Endothelial cell of umbilical vein (primary cell): ENCODE data around the gene CXorf66. TPM values are rescaled to one million over a fixed set of nuclear protein-coding genes. Genes with fewer than 3 reads are reported as not detected.

Experiments used
- BruUV-seq: library from RNA; stranded (reverse); fragments of 400-500 nt; replicated peaks from 2 replicates; lab custom pipeline; 2021; lab: Mats Ljungman, UMichigan
- CTCF ChIA-PET: fragments of 300-600, 350-600 bp; sonication (Branson Sonifier 250); formaldehyde crosslinking; loops from one replicate; lab custom pipeline; 2021; ENCODE audit warnings: antibody characterized with exemption, inconsistent platforms; lab: Charles Lee
- POLR2A ChIA-PET: fragments of 300-600, 350-600 bp; sonication (Branson Sonifier 250); formaldehyde crosslinking; loops from one replicate; lab custom pipeline; 2021; ENCODE audit warnings: antibody characterized with exemption, inconsistent platforms; lab: Charles Lee
- DNase-seq: peaks from one replicate; pipeline ENCODE4 v3.0.0-alpha.2; 2011; ENCODE audit warnings: low read depth, low spot score
- FAIRE-seq: peaks from 2 replicates; lab custom pipeline; 2011; peaks lifted over from hg19 to GRCh38; lab: Jason Lieb, UNC
- H2AFZ ChIP-seq: 2 replicates; pipeline ENCODE4 v1.6.0; 2012; ENCODE audit warnings: low read depth, low read length, control low read depth, inconsistent platforms
- H3K27ac ChIP-seq: 2 replicates; pipeline ENCODE4 v1.5.1; 2011; ENCODE audit warnings: low read depth, mild to moderate bottlenecking, control low read depth, low read length, moderate library complexity; ENCODE audit not compliant: insufficient read depth
- H3K27me3 ChIP-seq, 2 experiments: 2 replicates each; pipeline versions ENCODE4 v1.6.0 to v1.6.1; 2011; ENCODE audit warnings: low read length in 2 of 2, mixed read lengths in 1 of 2; ENCODE audit not compliant: control insufficient read depth in 2 of 2, insufficient read depth in 2 of 2
- H3K36me3 ChIP-seq, 2 experiments: 2 replicates in 1 of 2; 3 replicates in 1 of 2; pipeline ENCODE4 v1.5.1; 2011; ENCODE audit warnings: low read length in 2 of 2, mild to moderate bottlenecking in 1 of 2, moderate library complexity in 1 of 2; ENCODE audit not compliant: control insufficient read depth in 2 of 2, insufficient read depth in 2 of 2; ENCODE audit errors: extremely low read depth in 1 of 2
- H3K4me1 ChIP-seq: 3 replicates; pipeline ENCODE4 v1.5.1; 2011; ENCODE audit warnings: mild to moderate bottlenecking, low read length; ENCODE audit not compliant: control insufficient read depth, insufficient read depth; ENCODE audit errors: extremely low read depth
- H3K4me2 ChIP-seq: 2 replicates; pipeline ENCODE4 v1.6.1; 2011; ENCODE audit warnings: low read length, control low read depth, mixed read lengths; ENCODE audit not compliant: insufficient read depth
- H3K4me3 ChIP-seq, 3 experiments: fragments of 200-600 bp in 1 of 3; sonication (generic), shearing (Covaris generic) in 1 of 3; replicated peaks in 1 of 3; 2 replicates each; pipeline ENCODE4 v1.5.1; 2011 to 2016; ENCODE audit warnings: control low read depth in 3 of 3, low read length in 3 of 3, mild to moderate bottlenecking in 2 of 3, inconsistent platforms in 1 of 3, low read depth in 1 of 3, moderate library complexity in 1 of 3; ENCODE audit not compliant: insufficient read depth in 1 of 3
- H3K79me2 ChIP-seq: 2 replicates; pipeline ENCODE4 v1.6.0; 2012; ENCODE audit warnings: low read length, inconsistent platforms; ENCODE audit not compliant: control insufficient read depth, insufficient read depth
- H3K9ac ChIP-seq: replicated peaks from 2 replicates; pipeline ENCODE3; 2011; ENCODE audit warnings: low read length, control low read depth; ENCODE audit not compliant: insufficient read depth; ENCODE audit errors: extremely low read depth
- H3K9me1 ChIP-seq: replicated peaks from 3 replicates; pipeline ENCODE4 v1.6.0; 2011; ENCODE audit warnings: mild to moderate bottlenecking, low read length; ENCODE audit not compliant: control insufficient read depth, insufficient read depth; ENCODE audit errors: extremely low read depth
- H3K9me3 ChIP-seq: replicated peaks from 2 replicates; pipeline ENCODE4 v1.5.1; 2012; ENCODE audit warnings: low read length, inconsistent platforms; ENCODE audit not compliant: control insufficient read depth, insufficient read depth
- H4K20me1 ChIP-seq: replicated peaks from 2 replicates; pipeline ENCODE3; 2011; ENCODE audit warnings: mild to moderate bottlenecking, low read length; ENCODE audit not compliant: control insufficient read depth, insufficient read depth; ENCODE audit errors: extremely low read depth
- EZH2 ChIP-seq: IDR thresholded peaks from 2 replicates; pipeline ENCODE4 v1.6.1; 2012; ENCODE audit warnings: borderline replicate concordance, low read depth, mild to moderate bottlenecking, moderate library complexity, low read length, inconsistent platforms; ENCODE audit not compliant: severe bottlenecking
- FOS ChIP-seq: IDR thresholded peaks from 2 replicates; pipeline ENCODE4 v1.6.1; 2011; ENCODE audit warnings: mild to moderate bottlenecking, low read length, moderate library complexity, borderline replicate concordance; ENCODE audit not compliant: insufficient read depth
- GATA2 ChIP-seq: IDR thresholded peaks from 2 replicates; pipeline ENCODE4 v1.7.0; 2011; ENCODE audit warnings: low read depth, mild to moderate bottlenecking, moderate library complexity, mixed read lengths, low read length; ENCODE audit not compliant: insufficient read length, insufficient read depth
- JUN ChIP-seq: IDR thresholded peaks from 2 replicates; pipeline ENCODE4 v1.6.1; 2011; ENCODE audit warnings: borderline replicate concordance, low read depth; ENCODE audit not compliant: insufficient read length, insufficient read depth
- MAX ChIP-seq: IDR thresholded peaks from 2 replicates; pipeline ENCODE4 v1.6.1; 2011; ENCODE audit not compliant: insufficient read depth, insufficient read length
- MYC ChIP-seq: IDR thresholded peaks from one replicate; pipeline ENCODE4 v1.6.1; 2011; ENCODE audit warnings: mild to moderate bottlenecking, low read depth, low read length
- POLR2A ChIP-seq: IDR thresholded peaks from 2 replicates; pipeline ENCODE4 v1.6.1; 2012; ENCODE audit warnings: low read depth, mild to moderate bottlenecking, control low read depth, low read length
- POLR2AphosphoS5 ChIP-seq: IDR thresholded peaks from 2 replicates; pipeline ENCODE4 v1.6.1; 2012; ENCODE audit warnings: low read depth, mild to moderate bottlenecking, control low read depth, low read length, moderate library complexity; ENCODE audit not compliant: insufficient read depth
- dilution Hi-C: fragments of 300-500 bp; cut with MboI; formaldehyde crosslinking; loops from one replicate; pipeline ENCODE4 v1.15.0; 2019; ENCODE audit warnings: low sequenced_read_pairs; ENCODE audit not compliant: extremely low pct_ligation_motif_present
- intact Hi-C: fragments of 100-400 bp; cut with micrococcal nuclease; formaldehyde crosslinking; loops from one replicate; pipeline ENCODE4 v1.10.0; 2022
- polyA plus RNA-seq, 4 experiments: library from polyadenylated mRNA; depleted of rRNA in 3 of 4; stranded (reverse) in 3 of 4; unstranded in 1 of 4; fragments of >200 nt; gene quantifications; 2 replicates each; pipeline versions ENCODE4 v1.2.1 to v1.2.3, GENCODE V29; 2011 to 2012; ENCODE audit warnings: missing spikeins in 1 of 4
- total RNA-seq: library from RNA; stranded (reverse); gene quantifications from 2 replicates; pipeline ENCODE4 v1.2.3, GENCODE V29; 2021
- TF ChIP-seq, protein P1 (sequence below), 2 donors: IDR thresholded peaks; 1 replicate in 1 of 2; 2 replicates in 1 of 2; pipeline ENCODE4 v1.5.1; 2011; ENCODE audit warnings: low read length in 2 of 2, mild to moderate bottlenecking in 2 of 2, moderate library complexity in 2 of 2, control low read depth in 1 of 2, inconsistent platforms in 1 of 2, low read depth in 1 of 2; ENCODE audit not compliant: insufficient read depth in 1 of 2; ENCODE audit errors: extremely low read depth in 1 of 2

CXorf66 gene
- total and polyA plus RNA-seq, 2 donors (not counting 3 experiments of a cell fraction or from before 2014, with no cell fraction given): not detected

DNA sequence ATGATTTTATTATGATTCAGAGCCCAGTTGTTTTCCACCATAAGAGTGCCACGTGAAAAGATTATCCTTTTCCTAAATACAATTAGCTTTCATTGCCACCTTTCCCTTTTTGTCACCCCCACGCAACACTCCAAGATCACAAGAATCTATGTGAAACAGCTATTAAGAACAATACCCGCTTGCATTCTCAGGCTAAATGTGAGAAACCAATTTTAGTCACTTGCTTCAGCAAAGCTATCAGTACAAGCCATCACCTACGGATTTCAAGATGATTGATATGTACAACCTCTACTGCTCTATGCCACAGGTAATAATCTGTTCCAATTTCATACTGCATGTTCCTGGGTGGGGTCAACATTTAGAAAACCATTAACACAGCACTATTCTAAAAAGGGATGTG lies 34.9 kb downstream of the CXorf66 start:
- dilution Hi-C loops (no loop called here), intact Hi-C loops (loop anchor here (5.0 to 10.0 kb wide), 2 partner anchors 168 to 196 kb away; no protein-coding TSS in a partner anchor)
- peaks cover 58% of the 10 kb centered on the region for H3K79me2 ChIP-seq
- peaks cover 2% of the 10 kb centered on the region for H4K20me1 ChIP-seq
- no peak overlapping the region for H3K9ac ChIP-seq
- H3K27me3 ChIP-seq: no peaks in the 10 kb centered on the region
- H3K27ac ChIP-seq: no peak overlapping the region
- no peak overlapping the region for H2AFZ ChIP-seq
- TF ChIP-seq MYC (no peak), JUN (no peak), FOS (no peak), POLR2AphosphoS5 (no peak), EZH2 (no peak), MAX (no peak), POLR2A (no peak), GATA2 (no peak)
- TF ChIP-seq, protein P1, sequence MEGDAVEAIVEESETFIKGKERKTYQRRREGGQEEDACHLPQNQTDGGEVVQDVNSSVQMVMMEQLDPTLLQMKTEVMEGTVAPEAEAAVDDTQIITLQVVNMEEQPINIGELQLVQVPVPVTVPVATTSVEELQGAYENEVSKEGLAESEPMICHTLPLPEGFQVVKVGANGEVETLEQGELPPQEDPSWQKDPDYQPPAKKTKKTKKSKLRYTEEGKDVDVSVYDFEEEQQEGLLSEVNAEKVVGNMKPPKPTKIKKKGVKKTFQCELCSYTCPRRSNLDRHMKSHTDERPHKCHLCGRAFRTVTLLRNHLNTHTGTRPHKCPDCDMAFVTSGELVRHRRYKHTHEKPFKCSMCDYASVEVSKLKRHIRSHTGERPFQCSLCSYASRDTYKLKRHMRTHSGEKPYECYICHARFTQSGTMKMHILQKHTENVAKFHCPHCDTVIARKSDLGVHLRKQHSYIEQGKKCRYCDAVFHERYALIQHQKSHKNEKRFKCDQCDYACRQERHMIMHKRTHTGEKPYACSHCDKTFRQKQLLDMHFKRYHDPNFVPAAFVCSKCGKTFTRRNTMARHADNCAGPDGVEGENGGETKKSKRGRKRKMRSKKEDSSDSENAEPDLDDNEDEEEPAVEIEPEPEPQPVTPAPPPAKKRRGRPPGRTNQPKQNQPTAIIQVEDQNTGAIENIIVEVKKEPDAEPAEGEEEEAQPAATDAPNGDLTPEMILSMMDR (IDR thresholded peaks at IDR 0.05; ENCODE audit: extremely low read depth in 1 of 2, insufficient read depth in 1 of 2, low read depth in 1 of 2, low read length in 2 of 2): no peak
- no peaks in the 10 kb centered on the region for H3K9me1 ChIP-seq
- no peaks in the 10 kb centered on the region for H3K36me3 ChIP-seq
- FAIRE-seq: peak; percentile 66
- H3K4me3 ChIP-seq: peak overlapping the region; percentile 83 to 88 (median 85)
- ChIA-PET POLR2A (no interaction called here), CTCF (interaction anchor here (1.5 to 1.7 kb wide), 2 partner anchors 48 to 170 kb away, joined by 4 to 5 read pairs; no protein-coding TSS in a partner anchor)
- DNase-seq: no peak
- peaks cover 17% of the 10 kb centered on the region for H3K4me1 ChIP-seq
- BruUV-seq: TSS peak; percentile 18
- no peaks in the 10 kb centered on the region for H3K9me3 ChIP-seq
- peak overlapping the region; percentile 92 for H3K4me2 ChIP-seq
